SK-N-MC (cell line): Measurements from ENCODE around the gene PDIA4.

Experiments
- EZH2 ChIP-seq: fragments of 200-600 bp; sonication (generic); IDR thresholded peaks from one replicate; pipeline ENCODE4 v1.6.1; 2017; ENCODE audit warnings: antibody characterized with exemption
- FOXP2 ChIP-seq: optimal IDR thresholded peaks from 2 replicates; pipeline ENCODE3; 2011; ENCODE audit warnings: mild to moderate bottlenecking, moderate library complexity; ENCODE audit not compliant: insufficient read depth; ENCODE audit errors: extremely low read length, control extremely low read depth
- POLR2AphosphoS5 ChIP-seq: IDR thresholded peaks from 2 replicates; pipeline ENCODE4 v1.6.1; 2012; ENCODE audit warnings: mild to moderate bottlenecking, low read depth, low read length, borderline replicate concordance

DNA sequence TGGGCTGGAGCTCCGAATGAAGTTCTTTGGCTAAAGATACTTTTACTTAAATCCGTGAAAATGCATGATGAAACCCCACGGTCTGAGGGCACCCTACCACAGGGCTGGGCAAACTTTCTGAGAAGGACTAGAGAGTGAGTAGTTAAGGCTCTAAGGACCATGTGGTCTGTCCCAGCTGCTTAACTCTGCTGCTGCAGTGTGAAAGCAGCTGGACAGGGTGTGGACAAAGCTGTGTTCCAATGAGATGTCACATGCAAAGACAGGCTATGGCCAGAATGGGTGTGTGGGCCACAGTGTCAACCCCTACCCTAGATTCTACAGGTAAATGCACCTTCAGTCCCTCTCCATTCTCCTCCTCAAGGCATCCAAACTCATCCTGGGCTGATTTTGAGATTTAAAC is 18.8 kb downstream of the PDIA4 start:
- no peak for TF ChIP-seq POLR2AphosphoS5
- no peak for TF ChIP-seq EZH2
- TF ChIP-seq FOXP2, result no peak
